MCF 10A (cell line): ENCODE results near the gene ADGRF5. TPM values are rescaled to one million over a fixed set of nuclear protein-coding genes. Genes with fewer than 3 reads are reported as not detected.

Source experiments
- BruUV-seq: library from RNA; stranded (reverse); fragments of 400-500 nt; replicated peaks from 2 replicates; lab custom pipeline; 2021; lab: Mats Ljungman, UMichigan
- CTCF ChIA-PET: fragments of 300-600 bp; sonication (Branson Sonifier 250); formaldehyde crosslinking; extraction: SDS; loops from one replicate; lab custom pipeline; 2021; ENCODE audit warnings: antibody characterized with exemption, inconsistent platforms; lab: Yijun Ruan, JAX
- POLR2A ChIA-PET: fragments of 300-600, 350-650 bp; sonication (Branson Sonifier 250); formaldehyde crosslinking; extraction: SDS; loops from one replicate; lab custom pipeline; 2020; ENCODE audit warnings: antibody characterized with exemption, inconsistent platforms; lab: Yijun Ruan, JAX
- DNase-seq: peaks from one replicate; pipeline ENCODE4 v3.0.0-alpha.2; 2018; ENCODE audit not compliant: unreplicated experiment
- H3K27ac Mint-ChIP-seq: one replicate; pipeline ENCODE4 v1.8.0; 2022; ENCODE audit warnings: mild to moderate bottlenecking, low read depth, mixed read lengths; ENCODE audit not compliant: unreplicated experiment
- H3K27me3 Mint-ChIP-seq: one replicate; pipeline ENCODE4 v1.8.0; 2022; ENCODE audit warnings: mixed read lengths; ENCODE audit not compliant: insufficient read depth, unreplicated experiment
- H3K36me3 Mint-ChIP-seq: one replicate; pipeline ENCODE4 v1.8.0; 2022; ENCODE audit warnings: mild to moderate bottlenecking, moderate library complexity, mixed read lengths; ENCODE audit not compliant: insufficient read depth, unreplicated experiment
- H3K4me1 Mint-ChIP-seq: one replicate; pipeline ENCODE4 v1.8.0; 2022; ENCODE audit warnings: mixed read lengths; ENCODE audit not compliant: insufficient read depth, unreplicated experiment
- H3K4me3 Mint-ChIP-seq: one replicate; pipeline ENCODE4 v1.8.0; 2022; ENCODE audit warnings: mild to moderate bottlenecking, moderate library complexity, mixed read lengths; ENCODE audit not compliant: unreplicated experiment
- H3K9me3 Mint-ChIP-seq: one replicate; pipeline ENCODE4 v1.8.0; 2022; ENCODE audit warnings: mixed read lengths; ENCODE audit not compliant: unreplicated experiment
- CTCF ChIP-seq: fragments of 200-600 bp; IDR thresholded peaks from one replicate; pipeline ENCODE4 v1.8.0; 2022; ENCODE audit warnings: antibody characterized with exemption, mild to moderate bottlenecking; ENCODE audit not compliant: unreplicated experiment
- intact Hi-C: fragments of 100-400 bp; cut with micrococcal nuclease; formaldehyde crosslinking; loops from 2 replicates; pipeline ENCODE4 v1.14.1; 2022
- total RNA-seq: library from RNA; stranded (reverse); gene quantifications from 2 replicates; pipeline ENCODE4 v1.2.3, GENCODE V29; 2022

ADGRF5 gene
- total RNA-seq, 1 experiment from 2014 or later = not detected

GRCh38 chr6:46932526-46933319 is 11.0 kb upstream of the ADGRF5 start:
- TF ChIP-seq CTCF = no peak
- ChIA-PET POLR2A (no interaction called here), CTCF (no interaction called here)
- intact Hi-C loops = no loop called here
- Mint-ChIP-seq H3K27ac (no peak overlapping the region), H3K4me1 (no peaks in the 10 kb centered on the region), H3K9me3 (no peaks in the 10 kb centered on the region), H3K27me3 (no peaks in the 10 kb centered on the region), H3K4me3 (no peak overlapping the region), H3K36me3 (no peaks in the 10 kb centered on the region)
- no TSS peak for BruUV-seq
- DNase-seq = no peak

GRCh38 chr6:46931416-46931815 is 9.7 kb upstream of the ADGRF5 start:
- no peak for DNase-seq
- Mint-ChIP-seq H3K36me3 (peaks cover 6% of the 10 kb centered on the region), H3K27ac (no peak overlapping the region), H3K27me3 (no peaks in the 10 kb centered on the region), H3K4me1 (peaks cover 9% of the 10 kb centered on the region), H3K9me3 (no peaks in the 10 kb centered on the region), H3K4me3 (no peak overlapping the region)
- POLR2A ChIA-PET = no interaction called here
- no TSS peak for BruUV-seq
- no peak for TF ChIP-seq CTCF
- CTCF ChIA-PET = no interaction called here
- intact Hi-C loops = no loop called here

DNA sequence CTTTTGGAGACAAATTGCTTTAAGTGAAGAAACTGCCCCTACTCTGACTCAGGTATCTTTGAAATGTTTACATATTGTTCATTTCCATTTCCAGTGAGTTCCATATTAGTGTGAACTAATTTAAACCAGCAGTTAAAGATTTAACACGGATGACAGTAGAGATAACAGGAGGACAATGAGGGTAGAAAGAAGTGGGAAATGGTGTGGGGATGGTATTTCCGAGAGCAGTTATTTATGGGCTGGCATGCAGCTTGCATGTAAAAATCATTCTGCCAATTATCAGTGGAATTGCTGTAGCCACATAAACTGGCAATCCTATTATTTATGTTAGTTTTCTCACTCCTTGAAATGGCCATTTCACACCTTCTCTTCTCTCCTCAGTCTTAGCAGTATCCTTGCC is 8.6 kb upstream of the ADGRF5 start:
- Mint-ChIP-seq H3K9me3 (no peaks in the 10 kb centered on the region), H3K4me3 (no peak overlapping the region), H3K4me1 (peaks cover 20% of the 10 kb centered on the region), H3K27ac (no peak overlapping the region), H3K27me3 (no peaks in the 10 kb centered on the region), H3K36me3 (peaks cover 6% of the 10 kb centered on the region)
- BruUV-seq = no TSS peak
- ChIA-PET POLR2A (no interaction called here), CTCF (no interaction called here)
- no peak for DNase-seq
- intact Hi-C loops = no loop called here
- TF ChIP-seq CTCF = no peak

DNA sequence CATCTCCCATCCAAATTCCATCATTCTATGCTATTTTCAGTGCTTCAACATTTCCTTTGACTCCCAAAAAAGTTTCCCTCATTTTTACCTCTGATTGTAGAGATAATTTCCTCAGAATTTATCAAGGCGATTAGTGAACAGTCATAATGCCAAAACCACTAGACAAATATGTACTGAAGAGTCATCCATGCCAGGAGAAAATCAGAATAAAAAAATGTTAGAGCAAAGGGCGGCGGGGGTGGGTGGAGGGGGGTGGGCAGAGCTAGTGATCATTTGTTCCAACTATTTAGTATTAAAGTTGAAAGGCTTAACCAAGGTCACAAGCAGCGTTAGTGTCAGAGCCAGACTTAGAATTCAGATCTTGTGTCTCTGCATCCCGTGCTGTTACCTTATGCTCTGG is 5.3 kb upstream of the ADGRF5 start:
- BruUV-seq = no TSS peak
- Mint-ChIP-seq H3K9me3 (peaks cover 8% of the 10 kb centered on the region), H3K4me3 (no peak overlapping the region), H3K27ac (peak overlapping the region; percentile 85), H3K27me3 (no peaks in the 10 kb centered on the region), H3K4me1 (peaks cover 36% of the 10 kb centered on the region), H3K36me3 (peaks cover 6% of the 10 kb centered on the region)
- ChIA-PET POLR2A (interaction anchor here (0.7 kb wide), 1 partner anchor 130 kb away, joined by 3 read pairs; no protein-coding TSS in a partner anchor), CTCF (interaction anchor here (0.7 kb wide), 1 partner anchor 84 kb away, joined by 4 read pairs; no protein-coding TSS in a partner anchor)
- no peak for TF ChIP-seq CTCF
- intact Hi-C loops = loop anchor here (5.0 kb wide), 1 partner anchor 120 kb away; no protein-coding TSS in a partner anchor
- DNase-seq = no peak
